HuH-7 (cell line): ENCODE data around the gene ZFP36L2.
A peak's percentile ranks its signal among the peaks of the same experiment; 100 is the strongest.

ENCODE experiments used
- DNase-seq: peaks from one replicate; pipeline ENCODE4 v3.0.0; 2011; ENCODE audit warnings: low spot score

Gene ZFP36L2, protein sequence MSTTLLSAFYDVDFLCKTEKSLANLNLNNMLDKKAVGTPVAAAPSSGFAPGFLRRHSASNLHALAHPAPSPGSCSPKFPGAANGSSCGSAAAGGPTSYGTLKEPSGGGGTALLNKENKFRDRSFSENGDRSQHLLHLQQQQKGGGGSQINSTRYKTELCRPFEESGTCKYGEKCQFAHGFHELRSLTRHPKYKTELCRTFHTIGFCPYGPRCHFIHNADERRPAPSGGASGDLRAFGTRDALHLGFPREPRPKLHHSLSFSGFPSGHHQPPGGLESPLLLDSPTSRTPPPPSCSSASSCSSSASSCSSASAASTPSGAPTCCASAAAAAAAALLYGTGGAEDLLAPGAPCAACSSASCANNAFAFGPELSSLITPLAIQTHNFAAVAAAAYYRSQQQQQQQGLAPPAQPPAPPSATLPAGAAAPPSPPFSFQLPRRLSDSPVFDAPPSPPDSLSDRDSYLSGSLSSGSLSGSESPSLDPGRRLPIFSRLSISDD

GRCh38 chr2:43226558-43226954 is at the start of gene ZFP36L2:
ZFP36L2 (minus strand) TSS chr2:43226606; CDS start chr2:43226315, 291 bp downstream.
- peak; percentile 88 for DNase-seq

DNA sequence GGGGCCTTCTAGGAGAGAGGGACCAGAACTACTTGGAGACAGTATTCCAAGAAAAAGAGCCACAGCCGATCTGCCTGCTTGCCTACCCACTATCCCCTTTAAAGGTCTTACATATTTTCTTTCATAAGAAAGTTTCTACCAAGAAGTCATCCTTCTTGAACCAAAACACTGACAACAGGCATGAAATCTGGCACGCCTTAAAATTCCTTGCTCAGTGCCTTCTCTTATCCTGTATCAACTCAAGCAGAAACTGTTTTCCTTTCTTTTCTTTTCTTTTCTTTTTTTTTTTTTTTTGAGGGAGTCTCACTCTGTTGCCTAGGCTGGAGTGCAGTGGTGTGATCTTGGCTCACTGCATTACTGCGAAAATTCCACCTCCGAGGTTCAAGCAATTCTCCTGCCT is 48.3 kb upstream of the ZFP36L2 start:
- DNase-seq: no peak

DNA sequence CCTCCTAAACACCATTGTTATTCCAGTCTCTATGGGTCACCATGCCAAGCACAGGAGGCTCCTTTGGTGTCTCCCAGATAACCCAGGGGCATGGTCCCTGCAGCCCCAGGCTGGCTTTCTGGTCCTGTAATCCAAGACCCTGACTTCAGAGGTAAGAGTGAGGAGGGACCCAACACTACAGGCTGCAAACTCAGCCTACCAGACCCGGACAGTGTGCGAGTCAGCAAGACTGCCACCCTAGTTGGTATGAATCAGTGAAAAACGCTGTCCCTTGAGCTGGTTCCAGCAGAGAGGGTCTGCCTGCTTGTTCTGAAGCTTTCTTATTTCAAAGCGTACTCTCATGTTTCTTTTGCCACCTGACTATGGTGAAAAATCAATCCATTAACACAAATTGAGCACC is 47.6 kb upstream of the ZFP36L2 start:
- DNase-seq: no peak

GRCh38 chr2:43273529-43273928 is 47.1 kb upstream of the ZFP36L2 start:
- DNase-seq: no peak

- no peak for DNase-seq
These were observed 44.7 kb upstream of the ZFP36L2 start for GRCh38 chr2:43270930-43271615.

GRCh38 chr2:43270461-43270860 is 44.1 kb upstream of the ZFP36L2 start:
- DNase-seq: no peak

DNA sequence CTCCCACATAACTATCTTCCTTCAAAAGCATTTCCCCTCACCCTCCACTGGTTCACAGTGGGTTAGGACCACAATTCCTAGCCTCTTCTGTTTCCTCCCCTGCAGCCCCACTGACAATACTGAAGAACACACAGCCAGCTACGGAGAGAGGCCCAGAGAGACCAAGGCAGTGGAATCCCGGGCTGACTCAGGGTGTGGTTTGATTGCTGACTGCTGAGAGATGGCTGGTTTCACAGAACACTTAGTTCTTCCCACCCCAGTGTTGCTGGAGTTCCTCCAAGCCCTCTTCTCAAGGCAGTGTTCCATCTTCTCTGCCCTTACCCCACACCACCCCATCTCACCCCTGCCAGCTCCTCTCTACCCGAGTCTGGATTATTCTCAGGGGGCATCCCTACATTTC is 43.3 kb upstream of the ZFP36L2 start:
- no peak for DNase-seq

GRCh38 chr2:43269074-43269572 is 42.7 kb upstream of the ZFP36L2 start:
- DNase-seq: no peak

DNA sequence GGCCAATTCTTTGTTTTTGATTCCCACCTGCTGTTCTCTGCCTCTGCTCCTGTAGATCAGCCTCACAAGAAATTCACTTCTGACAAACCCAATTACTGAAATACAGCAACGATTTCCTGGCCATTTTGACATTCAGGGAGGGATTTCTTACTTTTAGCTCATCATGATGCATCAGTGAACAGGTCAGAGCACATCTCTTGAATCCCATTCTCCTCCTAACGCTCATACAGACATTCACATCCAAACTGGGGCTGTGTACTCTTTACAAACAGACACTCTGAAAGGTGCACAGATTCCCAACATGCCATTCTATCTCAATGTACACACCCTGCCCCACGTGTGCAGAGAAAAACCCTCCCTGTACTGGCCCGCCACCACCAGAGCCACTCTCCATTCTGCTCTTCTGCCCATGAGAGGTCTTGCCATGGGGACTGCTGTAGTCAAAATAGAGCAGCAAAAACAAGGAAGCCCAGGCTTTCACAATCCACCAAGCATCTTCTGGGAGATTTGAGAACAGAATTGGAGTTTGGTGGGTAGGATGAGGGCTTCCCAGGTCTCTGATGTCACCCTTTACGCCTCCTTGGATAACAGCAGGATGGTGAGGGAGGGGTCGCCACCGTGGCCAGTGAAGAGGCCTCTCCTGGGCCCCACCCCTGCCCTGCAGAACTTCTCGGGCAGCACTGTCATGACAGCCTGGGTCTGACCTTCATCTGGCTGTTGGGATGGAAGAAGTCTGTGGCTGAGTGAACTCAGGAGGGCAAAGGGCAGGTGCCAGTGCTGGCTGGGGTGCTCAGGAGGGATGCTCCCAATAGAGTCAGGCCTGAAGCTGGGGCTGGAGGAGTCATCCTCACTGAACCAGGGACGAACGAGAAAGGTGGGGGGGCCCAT is 41.9 kb upstream of the ZFP36L2 start:
- no peak for DNase-seq

DNA sequence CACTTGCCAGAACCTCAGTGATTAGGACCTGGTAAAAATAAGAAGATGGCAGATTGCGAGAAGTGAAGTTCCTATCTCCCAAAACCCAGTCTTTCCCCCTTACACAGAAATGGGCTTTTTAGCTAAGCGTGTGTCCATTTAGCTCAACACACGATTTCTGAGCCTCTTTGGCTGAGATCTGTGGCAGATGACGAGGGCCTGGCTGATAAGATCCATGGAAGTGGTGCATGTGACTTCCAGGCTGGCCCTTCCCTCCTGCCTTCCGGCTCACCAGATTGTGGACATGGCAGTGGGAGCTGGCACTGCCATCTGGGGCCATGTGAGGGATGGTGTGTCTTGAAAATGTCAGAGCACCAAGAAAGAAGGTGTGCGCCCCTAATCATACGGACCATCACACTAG is 41.0 kb upstream of the ZFP36L2 start:
- DNase-seq: no peak

GRCh38 chr2:43266711-43267111 is 40.3 kb upstream of the ZFP36L2 start:
- no peak for DNase-seq

GRCh38 chr2:43265421-43265820 is 39.0 kb upstream of the ZFP36L2 start:
- no peak for DNase-seq

- DNase-seq: no peak
These were observed 38.6 kb upstream of the ZFP36L2 start for GRCh38 chr2:43265001-43265400.

GRCh38 chr2:43262951-43263350 is 36.5 kb upstream of the ZFP36L2 start:
- DNase-seq: no peak

DNA sequence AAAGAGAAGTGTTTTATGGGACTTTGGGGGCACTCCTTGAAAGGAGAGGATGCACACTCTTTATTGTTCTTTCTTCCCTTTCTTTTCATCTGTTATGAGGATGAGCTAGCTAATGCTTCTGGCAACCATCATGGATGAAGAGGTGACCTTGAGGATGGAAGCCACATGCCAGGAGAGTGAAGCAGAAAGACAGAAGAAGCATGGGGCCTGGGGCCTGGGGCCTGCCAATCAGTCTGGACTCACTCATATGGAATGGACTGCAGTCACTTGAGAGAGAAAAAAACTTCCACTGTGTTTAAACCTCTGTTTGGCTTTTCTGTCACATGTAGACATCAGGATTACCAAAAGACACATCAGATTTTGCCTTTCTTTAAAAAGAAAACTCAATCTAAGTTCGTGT is 35.8 kb upstream of the ZFP36L2 start:
- no peak for DNase-seq

DNA sequence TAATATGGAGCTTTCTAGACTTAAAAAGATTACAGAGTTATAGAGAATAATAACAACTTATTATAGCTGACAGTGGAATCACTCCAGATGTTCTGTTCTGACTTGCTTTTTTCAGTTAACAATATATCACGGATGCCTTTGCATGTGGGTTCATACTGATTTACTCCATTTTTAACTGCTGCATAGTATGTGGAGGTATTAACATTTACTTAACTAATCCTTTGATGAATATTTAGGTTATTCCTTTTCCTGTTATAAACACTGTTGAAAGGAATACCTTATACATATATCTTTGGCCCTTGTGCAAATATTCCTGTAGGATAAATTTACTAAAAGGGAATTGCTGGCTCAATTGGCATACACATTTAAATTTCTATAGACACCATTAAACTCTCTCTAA is 33.1 kb upstream of the ZFP36L2 start:
- no peak for DNase-seq

- no peak for DNase-seq
These were observed 32.2 kb upstream of the ZFP36L2 start for GRCh38 chr2:43258547-43259156.

DNA sequence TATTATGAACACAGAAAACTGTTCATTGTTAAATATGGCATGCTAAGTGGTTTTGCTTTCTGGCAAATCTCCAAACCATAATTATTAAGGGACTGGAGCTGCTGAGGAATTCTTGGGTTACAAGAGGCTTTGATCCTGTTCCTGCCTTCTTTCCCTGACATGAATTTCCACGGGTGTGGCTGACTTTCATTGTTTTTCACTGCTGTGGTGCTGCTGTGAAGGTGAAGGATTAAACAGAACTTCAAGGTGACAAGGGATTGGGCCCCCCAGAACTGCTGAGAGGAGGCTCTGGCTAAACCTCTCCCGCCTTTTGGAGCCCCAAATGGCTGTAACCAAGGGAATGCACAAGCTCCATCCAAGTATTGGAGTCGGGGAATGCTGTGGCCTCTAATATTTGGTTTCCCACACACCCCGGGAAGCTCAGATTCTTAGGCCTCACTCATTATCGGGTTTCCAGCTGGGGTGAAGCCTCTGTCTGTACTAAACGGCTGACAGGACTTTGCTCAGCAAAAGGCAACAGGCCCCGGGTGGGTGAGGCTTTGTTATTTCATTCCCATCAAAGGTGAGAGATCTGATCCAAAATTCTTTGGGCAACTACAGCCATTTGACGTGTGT is 29.0 kb upstream of the ZFP36L2 start:
- DNase-seq: no peak

DNA sequence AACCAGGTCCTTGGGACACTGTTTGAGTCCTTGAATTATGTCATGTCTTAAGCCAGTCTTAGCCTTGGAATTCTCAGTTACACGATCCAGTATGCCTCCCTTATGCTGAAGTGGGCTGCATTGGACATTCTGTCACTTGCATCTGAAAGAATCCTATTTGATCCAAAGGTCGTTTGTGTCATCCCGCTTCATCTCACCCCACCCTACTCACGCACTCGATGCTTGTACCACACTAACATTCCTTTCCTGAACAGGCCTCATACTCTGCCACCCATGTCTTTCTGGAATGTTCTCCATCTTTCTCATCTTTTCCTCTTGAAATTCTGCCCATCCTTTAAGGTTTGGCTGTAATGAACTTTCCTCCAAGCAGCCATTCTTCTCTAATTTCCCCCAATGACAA is 27.9 kb upstream of the ZFP36L2 start:
- no peak for DNase-seq

DNA sequence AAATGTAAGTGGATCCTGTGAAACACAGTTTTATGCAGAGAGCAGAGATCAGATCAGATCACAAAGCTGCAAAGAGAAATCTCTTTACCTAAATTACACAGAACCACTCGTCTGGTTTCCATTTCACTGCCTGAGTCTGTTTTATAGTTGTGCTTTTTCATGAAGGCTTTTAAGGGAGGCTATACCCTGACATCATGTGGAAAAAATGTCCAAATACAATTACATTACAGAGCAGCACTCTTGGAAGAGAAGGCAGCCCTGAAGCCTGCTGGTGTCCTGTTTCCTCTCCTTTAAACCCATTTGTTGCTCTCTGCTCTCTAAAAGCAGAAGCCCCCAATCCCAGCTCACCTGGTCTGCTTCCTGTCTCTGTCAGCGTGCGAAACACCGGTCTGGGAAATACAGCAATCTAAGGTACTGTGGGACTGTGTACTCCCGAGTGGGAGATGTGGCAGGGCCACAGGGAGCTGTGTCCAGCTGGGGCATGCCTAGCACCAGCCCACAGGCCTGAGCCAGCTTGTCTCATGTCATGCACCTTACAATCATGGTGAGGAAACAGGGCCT is 24.8 kb upstream of the ZFP36L2 start:
- DNase-seq: no peak

GRCh38 chr2:43250015-43250414 is 23.6 kb upstream of the ZFP36L2 start:
- no peak for DNase-seq
